ENCODE results near the gene HVCN1. TPM values are rescaled to one million over a fixed set of nuclear protein-coding genes. Genes with fewer than 3 reads are reported as not detected.
A peak's percentile ranks its signal among the peaks of the same experiment; 100 is the strongest.

Gene HVCN1
- total RNA-seq, 6 experiments from 2014 or later: 0.55 to 2.4 (median 1.6) TPM

GRCh38 chr12:110613771-110614684 is 74.9 kb downstream of the HVCN1 start, which contains the start of gene TCTN1:
Gene TCTN1, plus strand, starts transcription at chr12:110614129. Its CDS starts 54 bp downstream, at chr12:110614183.
- no peaks in the 10 kb centered on the region for H3K9me3 ChIP-seq
- WGBS (ENCODE audit: insufficient coverage, low coverage, low lambda C conversion rate, missing lambda C conversion rate): 3% methylated on average over 40 of the region's 60 CpGs
- peak; percentile 99 for DNase-seq
- no peaks in the 10 kb centered on the region for H3K27me3 ChIP-seq
- intact Hi-C loops (cut with DNase I): no loop called here
- peak; percentile 60 for TF ChIP-seq POLR2A (IDR thresholded peaks at IDR 0.05)
- TF ChIP-seq, protein P1, sequence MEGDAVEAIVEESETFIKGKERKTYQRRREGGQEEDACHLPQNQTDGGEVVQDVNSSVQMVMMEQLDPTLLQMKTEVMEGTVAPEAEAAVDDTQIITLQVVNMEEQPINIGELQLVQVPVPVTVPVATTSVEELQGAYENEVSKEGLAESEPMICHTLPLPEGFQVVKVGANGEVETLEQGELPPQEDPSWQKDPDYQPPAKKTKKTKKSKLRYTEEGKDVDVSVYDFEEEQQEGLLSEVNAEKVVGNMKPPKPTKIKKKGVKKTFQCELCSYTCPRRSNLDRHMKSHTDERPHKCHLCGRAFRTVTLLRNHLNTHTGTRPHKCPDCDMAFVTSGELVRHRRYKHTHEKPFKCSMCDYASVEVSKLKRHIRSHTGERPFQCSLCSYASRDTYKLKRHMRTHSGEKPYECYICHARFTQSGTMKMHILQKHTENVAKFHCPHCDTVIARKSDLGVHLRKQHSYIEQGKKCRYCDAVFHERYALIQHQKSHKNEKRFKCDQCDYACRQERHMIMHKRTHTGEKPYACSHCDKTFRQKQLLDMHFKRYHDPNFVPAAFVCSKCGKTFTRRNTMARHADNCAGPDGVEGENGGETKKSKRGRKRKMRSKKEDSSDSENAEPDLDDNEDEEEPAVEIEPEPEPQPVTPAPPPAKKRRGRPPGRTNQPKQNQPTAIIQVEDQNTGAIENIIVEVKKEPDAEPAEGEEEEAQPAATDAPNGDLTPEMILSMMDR (IDR thresholded peaks at IDR 0.05): peak in 1 of 4 donors; percentile 19
- H3K4me1 ChIP-seq: peaks cover 0 to 6% (median 3%) of the 10 kb centered on the region in 4 donors
- H3K27ac ChIP-seq: peak within 1 kb of the TSS; percentile 62 to 68 (median 66)
- H3K4me3 ChIP-seq: peak within 1 kb of the TSS; percentile 61 to 70 (median 65)
- peak; percentile 99 to 100 (median 99) for ATAC-seq
- no peaks in the 10 kb centered on the region for H3K36me3 ChIP-seq

- ATAC-seq (peak in 1 of 4 donors; percentile 1), DNase-seq (no peak)
- Histone ChIP-seq H3K27ac (peak overlapping the region; percentile 62 to 68 (median 66)), H3K9me3 (no peaks in the 10 kb centered on the region), H3K4me3 (peak overlapping the region; percentile 61 to 70 (median 65)), H3K4me1 (peaks cover 0 to 6% (median 3%) of the 10 kb centered on the region in 4 donors), H3K27me3 (no peaks in the 10 kb centered on the region), H3K36me3 (no peaks in the 10 kb centered on the region)
- intact Hi-C loops (cut with DNase I): no loop called here
- 79% methylated on average over 15 of the region's 23 CpGs for WGBS (ENCODE audit: insufficient coverage, low coverage, low lambda C conversion rate, missing lambda C conversion rate)
- TF ChIP-seq, protein P1 (IDR thresholded peaks at IDR 0.05): no peak
Measured at GRCh38 chr12:110613071-110613770, 75.7 kb downstream of the HVCN1 start.

DNA sequence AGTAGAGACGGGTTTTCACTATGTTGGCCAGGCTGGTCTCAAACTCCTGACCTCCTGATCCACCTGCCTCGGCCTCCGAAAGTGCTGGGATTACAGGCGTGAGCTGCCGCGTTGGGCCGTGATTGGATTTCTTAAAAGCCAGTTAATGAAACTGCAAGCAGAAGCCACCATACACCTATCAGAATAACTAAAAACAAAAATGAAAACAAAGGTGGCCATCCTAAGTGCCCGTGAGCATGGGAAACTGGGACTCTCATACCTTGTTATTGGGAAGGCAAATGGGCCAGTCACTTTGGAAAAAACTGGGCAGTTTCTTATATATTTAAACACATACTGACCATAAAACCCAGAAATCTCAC is 82.7 kb downstream of the HVCN1 start:
- 74% methylated on average over 3 of the region's 8 CpGs for WGBS (ENCODE audit: insufficient coverage, low coverage, low lambda C conversion rate, missing lambda C conversion rate)
- intact Hi-C loops (cut with DNase I): loop anchor here in 1 of 2 donors (10.0 kb wide), 1 partner anchor 101 kb away; the partner anchor contains the start of genes RAD9B and VPS29
- H3K4me3 ChIP-seq: no peak overlapping the region

More for the DNA sequence above, 82.7 kb downstream of the HVCN1 start:
- ATAC-seq (no peak), DNase-seq (no peak)
- Histone ChIP-seq H3K27ac (peak overlapping the region in 2 of 3 donors; percentile 48 to 60), H3K27me3 (no peaks in the 10 kb centered on the region), H3K9me3 (no peaks in the 10 kb centered on the region), H3K36me3 (no peaks in the 10 kb centered on the region), H3K4me1 (no peaks in the 10 kb centered on the region)
- TF ChIP-seq POLR2A (IDR thresholded peaks at IDR 0.05): no peak
- TF ChIP-seq, protein P1 (IDR thresholded peaks at IDR 0.05): no peak
